GM23338 (cell line): ENCODE measurements around the gene CGNL1. TPM values are rescaled to one million over a fixed set of nuclear protein-coding genes. Genes with fewer than 3 reads are reported as not detected.

Experiments
- ATAC-seq: fragments of 200-7000 bp; cut with Tn5 transposase; 3 replicates; pipeline ENCODE4 v1.9.1; 2020
- DNase-seq: peaks from one replicate; pipeline ENCODE4 v3.0.0-alpha.2; 2015; ENCODE audit warnings: low spot score
- H2AFZ ChIP-seq: fragments of 200-600 bp; sonication (generic); 2 replicates; pipeline ENCODE4 v1.8.0; 2016; ENCODE audit warnings: antibody characterized with exemption, mild to moderate bottlenecking, moderate library complexity
- H3F3A ChIP-seq: fragments of 200-600 bp; sonication (generic); replicated peaks from 2 replicates; pipeline ENCODE4 v1.8.0; 2017; ENCODE audit warnings: antibody characterized with exemption, mixed run types, low read depth
- H3K27ac ChIP-seq: fragments of 200-600 bp; sonication (generic); 2 replicates; pipeline ENCODE4 v1.6.1; 2016; ENCODE audit warnings: low read depth
- H3K27me3 ChIP-seq: fragments of 200-600 bp; sonication (generic); 2 replicates; pipeline ENCODE4 v1.8.0; 2016; ENCODE audit warnings: mild to moderate bottlenecking, mixed run types, moderate library complexity; ENCODE audit not compliant: insufficient read depth
- H3K36me3 ChIP-seq: fragments of 200-600 bp; sonication (generic); 2 replicates; pipeline ENCODE4 v1.8.0; 2016; ENCODE audit warnings: mild to moderate bottlenecking; ENCODE audit not compliant: insufficient read depth
- H3K4me1 ChIP-seq: fragments of 200-600 bp; sonication (generic); 2 replicates; pipeline ENCODE4 v1.8.0; 2016; ENCODE audit warnings: mild to moderate bottlenecking, moderate library complexity; ENCODE audit not compliant: insufficient read depth
- H3K4me2 ChIP-seq: fragments of 200-600 bp; sonication (generic); 2 replicates; pipeline ENCODE4 v1.7.1; 2017; ENCODE audit warnings: mixed run types
- H3K4me3 ChIP-seq: fragments of 200-600 bp; sonication (generic); 2 replicates; pipeline ENCODE4 v1.6.1; 2016; ENCODE audit warnings: mixed run types
- H3K79me2 ChIP-seq: fragments of 200-600 bp; sonication (generic); replicated peaks from 2 replicates; pipeline ENCODE4 v1.8.0; 2017; ENCODE audit warnings: mild to moderate bottlenecking; ENCODE audit not compliant: insufficient read depth
- H3K9me2 ChIP-seq: fragments of 200-600 bp; sonication (generic); 2 replicates; pipeline ENCODE4 v1.8.0; 2017; ENCODE audit not compliant: insufficient read depth
- H4K20me1 ChIP-seq: fragments of 200-600 bp; sonication (generic); replicated peaks from 2 replicates; pipeline ENCODE4 v1.8.0; 2017; ENCODE audit warnings: mild to moderate bottlenecking; ENCODE audit not compliant: insufficient read depth
- H3K27ac Mint-ChIP-seq: 2 replicates; pipeline ENCODE4 v1.8.0; 2020; ENCODE audit warnings: inconsistent platforms, mild to moderate bottlenecking, moderate library complexity, mixed read lengths
- H3K27me3 Mint-ChIP-seq: 3 replicates; pipeline ENCODE4 v1.8.0; 2022; ENCODE audit warnings: low read depth, mild to moderate bottlenecking, moderate library complexity, mixed read lengths, inconsistent platforms; ENCODE audit not compliant: insufficient read depth, poor library complexity
- H3K36me3 Mint-ChIP-seq: 3 replicates; pipeline ENCODE4 v1.8.0; 2021; ENCODE audit warnings: low read depth, mild to moderate bottlenecking, inconsistent platforms, moderate library complexity, mixed read lengths
- H3K4me1 Mint-ChIP-seq: 3 replicates; pipeline ENCODE4 v1.8.0; 2020; ENCODE audit warnings: mild to moderate bottlenecking, inconsistent platforms, mixed read lengths
- H3K4me3 Mint-ChIP-seq: 3 replicates; pipeline ENCODE4 v1.8.0; 2021; ENCODE audit warnings: moderate library complexity, mild to moderate bottlenecking, inconsistent platforms, mixed read lengths
- H3K9me3 Mint-ChIP-seq: 3 replicates; pipeline ENCODE4 v1.8.0; 2020; ENCODE audit warnings: moderate library complexity, mild to moderate bottlenecking, inconsistent platforms, mixed read lengths
- CREB1 ChIP-seq: fragments of 250-450 bp; sonication (Bioruptor Pico); IDR thresholded peaks from 2 replicates; pipeline ENCODE4 v1.5.0; 2020; ENCODE audit warnings: low read depth, mild to moderate bottlenecking, moderate library complexity
- ETS1 ChIP-seq: IDR thresholded peaks from 2 replicates; pipeline ENCODE4 v1.6.1; 2016; ENCODE audit warnings: antibody characterized with exemption
- EZH2 ChIP-seq: fragments of 200-600 bp; sonication (generic); IDR thresholded peaks from one replicate; pipeline ENCODE4 v1.8.0; 2017; ENCODE audit warnings: antibody characterized with exemption, mild to moderate bottlenecking, low read depth; ENCODE audit not compliant: unreplicated experiment
- EZH2phosphoT487 ChIP-seq: fragments of 200-600 bp; sonication (generic); IDR thresholded peaks from one replicate; pipeline ENCODE4 v1.8.1; 2018; ENCODE audit warnings: antibody characterized with exemption; ENCODE audit not compliant: unreplicated experiment
- JUNB ChIP-seq: IDR thresholded peaks from one replicate; pipeline ENCODE4 v1.6.1; 2016; ENCODE audit warnings: antibody characterized with exemption; ENCODE audit not compliant: unreplicated experiment
- NANOG ChIP-seq: IDR thresholded peaks from 2 replicates; pipeline ENCODE4 v1.6.1; 2016; ENCODE audit warnings: antibody characterized with exemption, borderline replicate concordance
- POLR2AphosphoS5 ChIP-seq: IDR thresholded peaks from 2 replicates; pipeline ENCODE4 v1.6.1; 2016; ENCODE audit warnings: antibody characterized with exemption, low read depth
- REST ChIP-seq: IDR thresholded peaks from one replicate; pipeline ENCODE4 v1.6.1; 2018; ENCODE audit warnings: antibody characterized with exemption; ENCODE audit not compliant: unreplicated experiment
- STAT1 ChIP-seq: IDR thresholded peaks from one replicate; pipeline ENCODE4 v1.6.1; 2016; ENCODE audit warnings: antibody characterized with exemption; ENCODE audit not compliant: unreplicated experiment
- ZNF114 ChIP-seq: fragments of 250-450 bp; sonication (Bioruptor Pico); IDR thresholded peaks from 2 replicates; pipeline ENCODE4 v1.5.0; 2020; ENCODE audit warnings: mild to moderate bottlenecking, moderate library complexity
- ZNF331 ChIP-seq: fragments of 250-450 bp; sonication (Bioruptor Pico); IDR thresholded peaks from 2 replicates; pipeline ENCODE4 v1.5.0; 2020; ENCODE audit warnings: low read depth, mild to moderate bottlenecking, moderate library complexity
- polyA plus RNA-seq: library from polyadenylated mRNA; unstranded; fragments of >200 nt; fragmentation: Nextera tagmentation; extraction: Ambion mirVana; gene quantifications from 2 replicates; pipeline ENCODE4 v1.2.1, GENCODE V29; 2016
- total RNA-seq: library from RNA; depleted of rRNA; stranded (reverse); fragments of >200 nt; shearing (Covaris generic); gene quantifications from 2 replicates; pipeline ENCODE4 v1.2.3, GENCODE V29; 2014
- TF ChIP-seq, protein P1 (sequence below), 2 experiments: fragments of 200-600 bp in 1 of 2; sonication (generic) in 1 of 2; conservative IDR thresholded peaks; 2 replicates each; pipeline versions ENCODE4 v1.5.1 to v1.6.1; 2016 to 2017; ENCODE audit warnings: antibody characterized with exemption in 2 of 2, low read depth in 2 of 2, mild to moderate bottlenecking in 2 of 2, moderate library complexity in 1 of 2
- TF ChIP-seq, protein P2 (sequence below): fragments of 250-450 bp; sonication (Bioruptor Pico); IDR thresholded peaks from 2 replicates; pipeline ENCODE4 v1.5.0; 2020; ENCODE audit warnings: mild to moderate bottlenecking, moderate library complexity

CGNL1 gene
- total and polyA plus RNA-seq, 2 experiments from 2014 or later: 20.0 to 57.8 TPM

- no peaks in the 10 kb centered on the region; the same call in 1 of the 2 replicates for H3K9me2 ChIP-seq
- no peak for ATAC-seq
- Mint-ChIP-seq H3K4me3 (no peak overlapping the region), H3K9me3 (no peaks in the 10 kb centered on the region), H3K27me3 (no peaks in the 10 kb centered on the region), H3K27ac (peak overlapping the region; percentile 90), H3K4me1 (peaks cover 20% of the 10 kb centered on the region), H3K36me3 (peaks cover 45% of the 10 kb centered on the region)
- H2AFZ ChIP-seq: no peak overlapping the region
- peaks cover 18% of the 10 kb centered on the region; the same call in 1 of the 2 replicates for H3K36me3 ChIP-seq
- H3K27me3 ChIP-seq: no peaks in the 10 kb centered on the region
- H3K79me2 ChIP-seq: peaks cover 7% of the 10 kb centered on the region; the same call in 1 of the 2 replicates
- DNase-seq: no peak
- H3F3A ChIP-seq: no peaks in the 10 kb centered on the region
- TF ChIP-seq ETS1 (no peak), REST (no peak), NANOG (no peak), POLR2AphosphoS5 (no peak), ZNF331 (CRISPR knock-in tag) (no peak), EZH2phosphoT487 (no peak), STAT1 (no peak), EZH2 (no peak), ZNF114 (CRISPR knock-in tag) (no peak), CREB1 (CRISPR knock-in tag) (no peak), JUNB (no peak)
- TF ChIP-seq, protein P1, sequence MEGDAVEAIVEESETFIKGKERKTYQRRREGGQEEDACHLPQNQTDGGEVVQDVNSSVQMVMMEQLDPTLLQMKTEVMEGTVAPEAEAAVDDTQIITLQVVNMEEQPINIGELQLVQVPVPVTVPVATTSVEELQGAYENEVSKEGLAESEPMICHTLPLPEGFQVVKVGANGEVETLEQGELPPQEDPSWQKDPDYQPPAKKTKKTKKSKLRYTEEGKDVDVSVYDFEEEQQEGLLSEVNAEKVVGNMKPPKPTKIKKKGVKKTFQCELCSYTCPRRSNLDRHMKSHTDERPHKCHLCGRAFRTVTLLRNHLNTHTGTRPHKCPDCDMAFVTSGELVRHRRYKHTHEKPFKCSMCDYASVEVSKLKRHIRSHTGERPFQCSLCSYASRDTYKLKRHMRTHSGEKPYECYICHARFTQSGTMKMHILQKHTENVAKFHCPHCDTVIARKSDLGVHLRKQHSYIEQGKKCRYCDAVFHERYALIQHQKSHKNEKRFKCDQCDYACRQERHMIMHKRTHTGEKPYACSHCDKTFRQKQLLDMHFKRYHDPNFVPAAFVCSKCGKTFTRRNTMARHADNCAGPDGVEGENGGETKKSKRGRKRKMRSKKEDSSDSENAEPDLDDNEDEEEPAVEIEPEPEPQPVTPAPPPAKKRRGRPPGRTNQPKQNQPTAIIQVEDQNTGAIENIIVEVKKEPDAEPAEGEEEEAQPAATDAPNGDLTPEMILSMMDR (conservative IDR thresholded peaks at IDR 0.05; ENCODE audit: low read depth in 2 of 2): no peak
- TF ChIP-seq, protein P2, sequence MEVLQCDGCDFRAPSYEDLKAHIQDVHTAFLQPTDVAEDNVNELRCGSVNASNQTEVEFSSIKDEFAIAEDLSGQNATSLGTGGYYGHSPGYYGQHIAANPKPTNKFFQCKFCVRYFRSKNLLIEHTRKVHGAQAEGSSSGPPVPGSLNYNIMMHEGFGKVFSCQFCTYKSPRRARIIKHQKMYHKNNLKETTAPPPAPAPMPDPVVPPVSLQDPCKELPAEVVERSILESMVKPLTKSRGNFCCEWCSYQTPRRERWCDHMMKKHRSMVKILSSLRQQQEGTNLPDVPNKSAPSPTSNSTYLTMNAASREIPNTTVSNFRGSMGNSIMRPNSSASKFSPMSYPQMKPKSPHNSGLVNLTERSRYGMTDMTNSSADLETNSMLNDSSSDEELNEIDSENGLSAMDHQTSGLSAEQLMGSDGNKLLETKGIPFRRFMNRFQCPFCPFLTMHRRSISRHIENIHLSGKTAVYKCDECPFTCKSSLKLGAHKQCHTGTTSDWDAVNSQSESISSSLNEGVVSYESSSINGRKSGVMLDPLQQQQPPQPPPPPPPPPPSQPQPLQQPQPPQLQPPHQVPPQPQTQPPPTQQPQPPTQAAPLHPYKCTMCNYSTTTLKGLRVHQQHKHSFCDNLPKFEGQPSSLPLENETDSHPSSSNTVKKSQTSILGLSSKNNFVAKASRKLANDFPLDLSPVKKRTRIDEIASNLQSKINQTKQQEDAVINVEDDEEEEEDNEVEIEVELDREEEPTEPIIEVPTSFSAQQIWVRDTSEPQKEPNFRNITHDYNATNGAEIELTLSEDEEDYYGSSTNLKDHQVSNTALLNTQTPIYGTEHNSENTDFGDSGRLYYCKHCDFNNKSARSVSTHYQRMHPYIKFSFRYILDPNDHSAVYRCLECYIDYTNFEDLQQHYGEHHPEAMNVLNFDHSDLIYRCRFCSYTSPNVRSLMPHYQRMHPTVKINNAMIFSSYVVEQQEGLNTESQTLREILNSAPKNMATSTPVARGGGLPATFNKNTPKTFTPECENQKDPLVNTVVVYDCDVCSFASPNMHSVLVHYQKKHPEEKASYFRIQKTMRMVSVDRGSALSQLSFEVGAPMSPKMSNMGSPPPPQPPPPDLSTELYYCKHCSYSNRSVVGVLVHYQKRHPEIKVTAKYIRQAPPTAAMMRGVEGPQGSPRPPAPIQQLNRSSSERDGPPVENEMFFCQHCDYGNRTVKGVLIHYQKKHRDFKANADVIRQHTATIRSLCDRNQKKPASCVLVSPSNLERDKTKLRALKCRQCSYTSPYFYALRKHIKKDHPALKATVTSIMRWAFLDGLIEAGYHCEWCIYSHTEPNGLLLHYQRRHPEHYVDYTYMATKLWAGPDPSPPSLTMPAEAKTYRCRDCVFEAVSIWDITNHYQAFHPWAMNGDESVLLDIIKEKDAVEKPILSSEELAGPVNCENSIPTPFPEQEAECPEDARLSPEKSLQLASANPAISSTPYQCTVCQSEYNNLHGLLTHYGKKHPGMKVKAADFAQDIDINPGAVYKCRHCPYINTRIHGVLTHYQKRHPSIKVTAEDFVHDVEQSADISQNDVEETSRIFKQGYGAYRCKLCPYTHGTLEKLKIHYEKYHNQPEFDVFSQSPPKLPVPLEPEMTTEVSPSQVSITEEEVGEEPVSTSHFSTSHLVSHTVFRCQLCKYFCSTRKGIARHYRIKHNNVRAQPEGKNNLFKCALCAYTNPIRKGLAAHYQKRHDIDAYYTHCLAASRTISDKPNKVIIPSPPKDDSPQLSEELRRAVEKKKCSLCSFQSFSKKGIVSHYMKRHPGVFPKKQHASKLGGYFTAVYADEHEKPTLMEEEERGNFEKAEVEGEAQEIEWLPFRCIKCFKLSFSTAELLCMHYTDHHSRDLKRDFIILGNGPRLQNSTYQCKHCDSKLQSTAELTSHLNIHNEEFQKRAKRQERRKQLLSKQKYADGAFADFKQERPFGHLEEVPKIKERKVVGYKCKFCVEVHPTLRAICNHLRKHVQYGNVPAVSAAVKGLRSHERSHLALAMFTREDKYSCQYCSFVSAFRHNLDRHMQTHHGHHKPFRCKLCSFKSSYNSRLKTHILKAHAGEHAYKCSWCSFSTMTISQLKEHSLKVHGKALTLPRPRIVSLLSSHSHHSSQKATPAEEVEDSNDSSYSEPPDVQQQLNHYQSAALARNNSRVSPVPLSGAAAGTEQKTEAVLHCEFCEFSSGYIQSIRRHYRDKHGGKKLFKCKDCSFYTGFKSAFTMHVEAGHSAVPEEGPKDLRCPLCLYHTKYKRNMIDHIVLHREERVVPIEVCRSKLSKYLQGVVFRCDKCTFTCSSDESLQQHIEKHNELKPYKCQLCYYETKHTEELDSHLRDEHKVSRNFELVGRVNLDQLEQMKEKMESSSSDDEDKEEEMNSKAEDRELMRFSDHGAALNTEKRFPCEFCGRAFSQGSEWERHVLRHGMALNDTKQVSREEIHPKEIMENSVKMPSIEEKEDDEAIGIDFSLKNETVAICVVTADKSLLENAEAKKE (CRISPR knock-in tag): no peak
- no peak overlapping the region for H3K4me3 ChIP-seq
- H3K27ac ChIP-seq: no peak overlapping the region; the same call in 1 of the 2 replicates
- H3K4me1 ChIP-seq: peaks cover 16% of the 10 kb centered on the region
- H3K4me2 ChIP-seq: no peak overlapping the region
- no peaks in the 10 kb centered on the region for H4K20me1 ChIP-seq
These were observed 70.1 kb downstream of the CGNL1 start for GRCh38 chr15:57446393-57446792.
